ENCODE measurements around the gene MACROD2. TPM values are rescaled to one million over a fixed set of nuclear protein-coding genes. Genes with fewer than 3 reads are reported as not detected.
"Not testable (repeated sequence)": the region's sequence is repeated elsewhere in the genome, so short reads cannot be mapped to it uniquely, and the experiment has no call there.

The MACROD2 gene
- total RNA-seq, 1 experiment from 2014 or later: 3.7 TPM

- RAD21 ChIA-PET (ENCODE audit: low non-redundant PET in 1 of 2, low total read pairs in 2 of 2, uncharacterized antibody in 2 of 2, unreplicated experiment in 2 of 2); H4K20me1 ChIP-seq (ENCODE audit: insufficient read depth); H3K9me2 ChIP-seq (ENCODE audit: insufficient read depth); H3K9me3 ChIP-seq (ENCODE audit: control insufficient read depth in 1 of 2, insufficient read depth in 1 of 2, low read depth in 1 of 2, low read length in 2 of 2); CTCF ChIA-PET; H3K9ac ChIP-seq (ENCODE audit: low read length); H3K27ac ChIP-seq (ENCODE audit: low read depth, low read length); H3K4me1 ChIP-seq (ENCODE audit: control insufficient read depth in 1 of 2, insufficient read depth in 2 of 2, low read length in 2 of 2); H3K36me3 ChIP-seq (ENCODE audit: control insufficient read depth in 1 of 2, insufficient read depth in 2 of 2, low read length in 2 of 2); DNase-seq (ENCODE audit: low read depth, low spot score); H3K27me3 ChIP-seq (ENCODE audit: insufficient read depth, low read length); BruUV-seq (replicated peaks); POLR2A ChIA-PET; H3K4me3 ChIP-seq (replicated peaks in 1 of 2; ENCODE audit: low read depth in 1 of 2, low read length in 2 of 2); ATAC-seq; H3K4me2 ChIP-seq (ENCODE audit: low read length); H2AFZ ChIP-seq (ENCODE audit: low read depth, low read length, poor library complexity, severe bottlenecking); intact Hi-C loops (cut with micrococcal nuclease); H3K79me2 ChIP-seq (ENCODE audit: insufficient read depth, low read length): not testable (repeated sequence)
Measured at GRCh38 chr20:15985494-15986368, 1990.4 kb downstream of the MACROD2 start.

DNA sequence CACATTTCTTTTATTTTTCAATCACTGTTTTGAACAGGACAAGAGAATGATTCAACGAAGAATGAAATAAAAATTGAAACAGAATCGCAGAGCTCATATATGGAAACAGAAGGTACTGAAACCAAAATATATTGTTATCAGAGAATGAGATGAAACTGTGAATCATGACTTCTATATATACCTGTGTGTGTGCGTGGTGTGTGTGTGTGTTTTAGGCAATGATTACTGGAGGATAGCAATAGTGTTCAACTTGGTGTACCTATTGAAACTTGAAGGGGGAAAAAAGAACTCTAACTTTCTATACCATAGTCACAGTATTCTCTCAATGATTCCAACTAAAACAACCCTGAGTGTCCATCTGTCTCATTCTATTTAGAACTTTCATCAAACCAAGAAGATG is 1991.4 kb downstream of the MACROD2 start:
- Histone ChIP-seq H3K9me3 (ENCODE audit: control insufficient read depth in 1 of 2, insufficient read depth in 1 of 2, low read depth in 1 of 2, low read length in 2 of 2) (peaks cover 0 to 5% of the 10 kb centered on the region in 2 experiments; a peak in 2 of 4 replicates), H3K9me2 (ENCODE audit: insufficient read depth) (no peaks in the 10 kb centered on the region), H3K9ac (ENCODE audit: low read length) (no peak overlapping the region), H3K4me2 (ENCODE audit: low read length) (no peak overlapping the region), H3K4me1 (ENCODE audit: control insufficient read depth in 1 of 2, insufficient read depth in 2 of 2, low read length in 2 of 2) (no peaks in the 10 kb centered on the region), H3K36me3 (ENCODE audit: control insufficient read depth in 1 of 2, insufficient read depth in 2 of 2, low read length in 2 of 2) (no peaks in the 10 kb centered on the region), H3K27ac (ENCODE audit: low read depth, low read length) (no peak overlapping the region), H2AFZ (ENCODE audit: low read depth, low read length, poor library complexity, severe bottlenecking) (no peak overlapping the region), H4K20me1 (ENCODE audit: insufficient read depth) (no peaks in the 10 kb centered on the region), H3K79me2 (ENCODE audit: insufficient read depth, low read length) (no peaks in the 10 kb centered on the region), H3K27me3 (ENCODE audit: insufficient read depth, low read length) (no peaks in the 10 kb centered on the region), H3K4me3 (replicated peaks in 1 of 2; ENCODE audit: low read depth in 1 of 2, low read length in 2 of 2) (no peak overlapping the region)
- BruUV-seq (replicated peaks): no TSS peak
- CTCF ChIA-PET: no interaction called here
- ATAC-seq (no peak), DNase-seq (ENCODE audit: low read depth, low spot score) (no peak)
- TF ChIP-seq, protein P1, sequence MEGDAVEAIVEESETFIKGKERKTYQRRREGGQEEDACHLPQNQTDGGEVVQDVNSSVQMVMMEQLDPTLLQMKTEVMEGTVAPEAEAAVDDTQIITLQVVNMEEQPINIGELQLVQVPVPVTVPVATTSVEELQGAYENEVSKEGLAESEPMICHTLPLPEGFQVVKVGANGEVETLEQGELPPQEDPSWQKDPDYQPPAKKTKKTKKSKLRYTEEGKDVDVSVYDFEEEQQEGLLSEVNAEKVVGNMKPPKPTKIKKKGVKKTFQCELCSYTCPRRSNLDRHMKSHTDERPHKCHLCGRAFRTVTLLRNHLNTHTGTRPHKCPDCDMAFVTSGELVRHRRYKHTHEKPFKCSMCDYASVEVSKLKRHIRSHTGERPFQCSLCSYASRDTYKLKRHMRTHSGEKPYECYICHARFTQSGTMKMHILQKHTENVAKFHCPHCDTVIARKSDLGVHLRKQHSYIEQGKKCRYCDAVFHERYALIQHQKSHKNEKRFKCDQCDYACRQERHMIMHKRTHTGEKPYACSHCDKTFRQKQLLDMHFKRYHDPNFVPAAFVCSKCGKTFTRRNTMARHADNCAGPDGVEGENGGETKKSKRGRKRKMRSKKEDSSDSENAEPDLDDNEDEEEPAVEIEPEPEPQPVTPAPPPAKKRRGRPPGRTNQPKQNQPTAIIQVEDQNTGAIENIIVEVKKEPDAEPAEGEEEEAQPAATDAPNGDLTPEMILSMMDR (IDR thresholded peaks at IDR 0.05 in 2 of 3, conservative IDR thresholded peaks at IDR 0.05 in 1 of 3; ENCODE audit: borderline replicate concordance in 1 of 3, insufficient read depth in 1 of 3, low read depth in 2 of 3, low read length in 2 of 3): no peak
- TF ChIP-seq SRF (IDR thresholded peaks at IDR 0.05; ENCODE audit: low read depth) (no peak), EGR1 (IDR thresholded peaks at IDR 0.05; ENCODE audit: low read depth) (no peak), ELF1 (IDR thresholded peaks at IDR 0.05; ENCODE audit: borderline replicate concordance, low read depth) (no peak), TCF7L2 (IDR thresholded peaks at IDR 0.05; ENCODE audit: borderline replicate concordance, extremely low read depth, insufficient read depth, insufficient read length) (no peak), MAX (IDR thresholded peaks at IDR 0.05) (no peak)
- TF ChIP-seq, protein P2, sequence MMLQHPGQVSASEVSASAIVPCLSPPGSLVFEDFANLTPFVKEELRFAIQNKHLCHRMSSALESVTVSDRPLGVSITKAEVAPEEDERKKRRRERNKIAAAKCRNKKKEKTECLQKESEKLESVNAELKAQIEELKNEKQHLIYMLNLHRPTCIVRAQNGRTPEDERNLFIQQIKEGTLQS (IDR thresholded peaks at IDR 0.05): no peak
- POLR2A ChIA-PET: no interaction called here
- intact Hi-C loops (cut with micrococcal nuclease): no loop called here
- RAD21 ChIA-PET (ENCODE audit: low non-redundant PET in 1 of 2, low total read pairs in 2 of 2, uncharacterized antibody in 2 of 2, unreplicated experiment in 2 of 2): no interaction called here

Measured in HCT116 (cell line).